Measurements from ENCODE around the gene SH2B3. TPM values are rescaled to one million over a fixed set of nuclear protein-coding genes. Genes with fewer than 3 reads are reported as not detected.

Gene SH2B3
- total and polyA plus RNA-seq, 2 of the 13 experiments (the other 11 are each of a cell fraction or from before 2014, with no cell fraction given): 6.8 to 6.9 TPM

GRCh38 chr12:111367661-111368221 is 38.0 kb upstream of the SH2B3 start (continued):
- TF ChIP-seq MYC (CRISPR knock-in tag; IDR thresholded peaks at IDR 0.05; ENCODE audit: borderline replicate concordance): peak; percentile 56; the same call in 1 of the 2 replicates
- TF ChIP-seq, protein P1, sequence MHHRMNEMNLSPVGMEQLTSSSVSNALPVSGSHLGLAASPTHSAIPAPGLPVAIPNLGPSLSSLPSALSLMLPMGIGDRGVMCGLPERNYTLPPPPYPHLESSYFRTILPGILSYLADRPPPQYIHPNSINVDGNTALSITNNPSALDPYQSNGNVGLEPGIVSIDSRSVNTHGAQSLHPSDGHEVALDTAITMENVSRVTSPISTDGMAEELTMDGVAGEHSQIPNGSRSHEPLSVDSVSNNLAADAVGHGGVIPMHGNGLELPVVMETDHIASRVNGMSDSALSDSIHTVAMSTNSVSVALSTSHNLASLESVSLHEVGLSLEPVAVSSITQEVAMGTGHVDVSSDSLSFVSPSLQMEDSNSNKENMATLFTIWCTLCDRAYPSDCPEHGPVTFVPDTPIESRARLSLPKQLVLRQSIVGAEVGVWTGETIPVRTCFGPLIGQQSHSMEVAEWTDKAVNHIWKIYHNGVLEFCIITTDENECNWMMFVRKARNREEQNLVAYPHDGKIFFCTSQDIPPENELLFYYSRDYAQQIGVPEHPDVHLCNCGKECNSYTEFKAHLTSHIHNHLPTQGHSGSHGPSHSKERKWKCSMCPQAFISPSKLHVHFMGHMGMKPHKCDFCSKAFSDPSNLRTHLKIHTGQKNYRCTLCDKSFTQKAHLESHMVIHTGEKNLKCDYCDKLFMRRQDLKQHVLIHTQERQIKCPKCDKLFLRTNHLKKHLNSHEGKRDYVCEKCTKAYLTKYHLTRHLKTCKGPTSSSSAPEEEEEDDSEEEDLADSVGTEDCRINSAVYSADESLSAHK (CRISPR knock-in tag; IDR thresholded peaks at IDR 0.05; ENCODE audit: borderline replicate concordance): no peak
- TF ChIP-seq ZBTB46 (CRISPR knock-in tag; IDR thresholded peaks at IDR 0.05; ENCODE audit: borderline replicate concordance): no peak
- TF ChIP-seq, protein P2, sequence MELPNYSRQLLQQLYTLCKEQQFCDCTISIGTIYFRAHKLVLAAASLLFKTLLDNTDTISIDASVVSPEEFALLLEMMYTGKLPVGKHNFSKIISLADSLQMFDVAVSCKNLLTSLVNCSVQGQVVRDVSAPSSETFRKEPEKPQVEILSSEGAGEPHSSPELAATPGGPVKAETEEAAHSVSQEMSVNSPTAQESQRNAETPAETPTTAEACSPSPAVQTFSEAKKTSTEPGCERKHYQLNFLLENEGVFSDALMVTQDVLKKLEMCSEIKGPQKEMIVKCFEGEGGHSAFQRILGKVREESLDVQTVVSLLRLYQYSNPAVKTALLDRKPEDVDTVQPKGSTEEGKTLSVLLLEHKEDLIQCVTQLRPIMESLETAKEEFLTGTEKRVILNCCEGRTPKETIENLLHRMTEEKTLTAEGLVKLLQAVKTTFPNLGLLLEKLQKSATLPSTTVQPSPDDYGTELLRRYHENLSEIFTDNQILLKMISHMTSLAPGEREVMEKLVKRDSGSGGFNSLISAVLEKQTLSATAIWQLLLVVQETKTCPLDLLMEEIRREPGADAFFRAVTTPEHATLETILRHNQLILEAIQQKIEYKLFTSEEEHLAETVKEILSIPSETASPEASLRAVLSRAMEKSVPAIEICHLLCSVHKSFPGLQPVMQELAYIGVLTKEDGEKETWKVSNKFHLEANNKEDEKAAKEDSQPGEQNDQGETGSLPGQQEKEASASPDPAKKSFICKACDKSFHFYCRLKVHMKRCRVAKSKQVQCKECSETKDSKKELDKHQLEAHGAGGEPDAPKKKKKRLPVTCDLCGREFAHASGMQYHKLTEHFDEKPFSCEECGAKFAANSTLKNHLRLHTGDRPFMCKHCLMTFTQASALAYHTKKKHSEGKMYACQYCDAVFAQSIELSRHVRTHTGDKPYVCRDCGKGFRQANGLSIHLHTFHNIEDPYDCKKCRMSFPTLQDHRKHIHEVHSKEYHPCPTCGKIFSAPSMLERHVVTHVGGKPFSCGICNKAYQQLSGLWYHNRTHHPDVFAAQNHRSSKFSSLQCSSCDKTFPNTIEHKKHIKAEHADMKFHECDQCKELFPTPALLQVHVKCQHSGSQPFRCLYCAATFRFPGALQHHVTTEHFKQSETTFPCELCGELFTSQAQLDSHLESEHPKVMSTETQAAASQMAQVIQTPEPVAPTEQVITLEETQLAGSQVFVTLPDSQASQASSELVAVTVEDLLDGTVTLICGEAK (IDR thresholded peaks at IDR 0.05): no peak
- TF ChIP-seq, protein P2 (CRISPR knock-in tag; IDR thresholded peaks at IDR 0.05): peak; percentile 56; the same call in 1 of the 2 replicates
- TF ChIP-seq TFDP2 (CRISPR knock-in tag; IDR thresholded peaks at IDR 0.05): peak; percentile 50; the same call in 1 of the 2 replicates
- TF ChIP-seq ZNF543 (CRISPR knock-in tag; IDR thresholded peaks at IDR 0.05): peak; percentile 76
- TF ChIP-seq SYNCRIP (IDR thresholded peaks at IDR 0.05; ENCODE audit: insufficient read depth, low read depth, low read length): no peak
- TF ChIP-seq TAF1 (CRISPR knock-in tag; IDR thresholded peaks at IDR 0.05): peak; percentile 41; the same call in 1 of the 2 replicates
- no peak for TF ChIP-seq NR3C1 (CRISPR knock-in tag; IDR thresholded peaks at IDR 0.05)
- TF ChIP-seq ZMYM4 (CRISPR knock-in tag; IDR thresholded peaks at IDR 0.05): peak; percentile 56; the same call in 1 of the 2 replicates
- TF ChIP-seq FOXC1 (CRISPR knock-in tag; IDR thresholded peaks at IDR 0.05; ENCODE audit: borderline replicate concordance): no peak
- no peak for TF ChIP-seq ZBTB42 (CRISPR knock-in tag; IDR thresholded peaks at IDR 0.05)
- no peak for TF ChIP-seq ZNF496 (CRISPR knock-in tag; IDR thresholded peaks at IDR 0.05; ENCODE audit: insufficient replicate concordance)
- TF ChIP-seq MXI1 (IDR thresholded peaks at IDR 0.05; ENCODE audit: borderline replicate concordance, low read depth, low read length): peak; percentile 66; the same call in 1 of the 3 replicates

Measured in HepG2 (cell line).